PFSK-1 (cell line): ENCODE data around the gene STRA6.

Source experiments
- FOXP2 ChIP-seq: optimal IDR thresholded peaks from 2 replicates; pipeline ENCODE3; 2011; ENCODE audit warnings: borderline replicate concordance, control low read depth, inconsistent platforms; ENCODE audit not compliant: insufficient read depth; ENCODE audit errors: extremely low read length, extremely low read depth
- POLR2AphosphoS5 ChIP-seq: IDR thresholded peaks from 2 replicates; pipeline ENCODE4 v1.6.1; 2012; ENCODE audit warnings: low read depth, mild to moderate bottlenecking, control low read depth, low read length, moderate library complexity
- REST ChIP-seq, 2 experiments: IDR thresholded peaks; 2 replicates each; pipeline versions ENCODE4 v1.6.1 to v1.8.0; 2011 to 2012; ENCODE audit warnings: low read depth in 2 of 2, low read length in 2 of 2, control low read depth in 1 of 2, inconsistent platforms in 1 of 2, mild to moderate bottlenecking in 1 of 2, moderate library complexity in 1 of 2; ENCODE audit not compliant: insufficient read depth in 1 of 2
- SIN3A ChIP-seq: IDR thresholded peaks from 2 replicates; pipeline ENCODE4 v1.6.1; 2012; ENCODE audit warnings: mild to moderate bottlenecking, low read length, moderate library complexity, borderline replicate concordance; ENCODE audit not compliant: insufficient read depth
- TAF1 ChIP-seq: IDR thresholded peaks from 2 replicates; pipeline ENCODE4 v1.6.1; 2012; ENCODE audit warnings: low read length, control low read depth, borderline replicate concordance; ENCODE audit not compliant: insufficient read depth

STRA6 gene

GRCh38 chr15:74194572-74195559 lies 7.7 kb downstream of the STRA6 start:
- TF ChIP-seq POLR2AphosphoS5 (no peak), FOXP2 (no peak), SIN3A (no peak), REST (IDR thresholded peaks at IDR 0.05; ENCODE audit: insufficient read depth in 1 of 2, low read depth in 2 of 2, low read length in 2 of 2) (no peak), TAF1 (no peak)

GRCh38 chr15:74193905-74194304 lies 8.7 kb downstream of the STRA6 start:
- TF ChIP-seq FOXP2 (no peak), SIN3A (no peak), TAF1 (no peak), REST (IDR thresholded peaks at IDR 0.05; ENCODE audit: insufficient read depth in 1 of 2, low read depth in 2 of 2, low read length in 2 of 2) (no peak), POLR2AphosphoS5 (no peak)

GRCh38 chr15:74193299-74193718 lies 9.3 kb downstream of the STRA6 start:
- TF ChIP-seq POLR2AphosphoS5, result no peak
- no peak for TF ChIP-seq FOXP2
- no peak for TF ChIP-seq SIN3A
- no peak for TF ChIP-seq REST (IDR thresholded peaks at IDR 0.05; ENCODE audit: insufficient read depth in 1 of 2, low read depth in 2 of 2, low read length in 2 of 2)
- no peak for TF ChIP-seq TAF1

- no peak for TF ChIP-seq SIN3A
- TF ChIP-seq FOXP2, result no peak
- no peak for TF ChIP-seq POLR2AphosphoS5
- no peak for TF ChIP-seq TAF1
- no peak for TF ChIP-seq REST (IDR thresholded peaks at IDR 0.05; ENCODE audit: insufficient read depth in 1 of 2, low read depth in 2 of 2, low read length in 2 of 2)
Measured at GRCh38 chr15:74192751-74193150, 9.8 kb downstream of the STRA6 start.
